ENCODE measurements around the gene CDC5L.
"Not testable (repeated sequence)": the region's sequence is repeated elsewhere in the genome, so short reads cannot be mapped to it uniquely, and the experiment has no call there.

Gene CDC5L

GRCh38 chr6:44415449-44415848 lies 27.9 kb downstream of the CDC5L start:
- no peak for DNase-seq
- ATAC-seq = no peak

GRCh38 chr6:44415873-44416502 lies 28.5 kb downstream of the CDC5L start:
- ATAC-seq (peak; percentile 59), DNase-seq (no peak)

GRCh38 chr6:44422531-44422930 lies 35.0 kb downstream of the CDC5L start:
- DNase-seq (no peak), ATAC-seq (no peak)

- ATAC-seq (no peak), DNase-seq (no peak)
These were observed 35.8 kb downstream of the CDC5L start for GRCh38 chr6:44423306-44423705.

GRCh38 chr6:44425951-44426350 lies 38.4 kb downstream of the CDC5L start:
- DNase-seq (no peak), ATAC-seq (no peak)

GRCh38 chr6:44428682-44429081 lies 41.2 kb downstream of the CDC5L start:
- ATAC-seq = no peak
- DNase-seq = no peak

- ATAC-seq = no peak
- DNase-seq = no peak
These were observed 42.8 kb downstream of the CDC5L start for GRCh38 chr6:44430326-44430725.

- ATAC-seq (peak; percentile 72), DNase-seq (peak; percentile 35)
These were observed 43.7 kb downstream of the CDC5L start for GRCh38 chr6:44431118-44431725.

- DNase-seq = no peak
- no peak for ATAC-seq
These were observed 44.7 kb downstream of the CDC5L start for GRCh38 chr6:44432227-44432626.

- no peak for ATAC-seq
- DNase-seq = no peak
These were observed 45.2 kb downstream of the CDC5L start for GRCh38 chr6:44432726-44433125.

- no peak for DNase-seq
- ATAC-seq = no peak
These were observed 48.0 kb downstream of the CDC5L start for GRCh38 chr6:44435500-44435899.

GRCh38 chr6:44438827-44439226 lies 51.3 kb downstream of the CDC5L start:
- DNase-seq (no peak), ATAC-seq (no peak)

GRCh38 chr6:44439270-44440045 lies 52.0 kb downstream of the CDC5L start:
- no peak for DNase-seq
- peak; percentile 40 for ATAC-seq

- DNase-seq (no peak), ATAC-seq (no peak)
These were observed 53.8 kb downstream of the CDC5L start for GRCh38 chr6:44441091-44441855.

- ATAC-seq (no peak), DNase-seq (no peak)
These were observed 54.7 kb downstream of the CDC5L start for GRCh38 chr6:44442236-44442635.

- no peak for DNase-seq
- no peak for ATAC-seq
These were observed 55.4 kb downstream of the CDC5L start for GRCh38 chr6:44442833-44443444.

GRCh38 chr6:44444853-44445252 lies 57.3 kb downstream of the CDC5L start:
- no peak for ATAC-seq
- DNase-seq = no peak

GRCh38 chr6:44446626-44447300 lies 59.3 kb downstream of the CDC5L start:
- ATAC-seq = no peak
- no peak for DNase-seq

GRCh38 chr6:44449181-44449580 lies 61.7 kb downstream of the CDC5L start:
- not testable (repeated sequence) for DNase-seq, ATAC-seq

- DNase-seq (no peak), ATAC-seq (no peak)
These were observed 64.5 kb downstream of the CDC5L start for GRCh38 chr6:44451803-44452695.

GRCh38 chr6:44452725-44453124 lies 65.2 kb downstream of the CDC5L start:
- ATAC-seq (no peak), DNase-seq (no peak)
